OCI-LY3 (cell line): ENCODE data around the gene ACSF3.

ENCODE experiments used
- H2AFZ ChIP-seq: fragments of 200-600, 300-600 bp; shearing (Covaris generic); 2 replicates; pipeline ENCODE4 v1.6.0; 2014; ENCODE audit warnings: antibody characterized with exemption, low read depth, low read length
- H3K27ac ChIP-seq: fragments of 200-600, 300-600 bp; sonication (generic); 2 replicates; pipeline ENCODE4 v1.5.1; 2014; ENCODE audit warnings: mild to moderate bottlenecking, low read length, moderate library complexity, mixed read lengths
- H3K27me3 ChIP-seq: fragments of 200-600, 300-600 bp; sonication (generic); 2 replicates; pipeline ENCODE4 v1.6.1; 2014; ENCODE audit warnings: low read depth, low read length, mixed read lengths
- H3K36me3 ChIP-seq: fragments of 200-600, 300-600 bp; sonication (generic); replicated peaks from 2 replicates; pipeline ENCODE3; 2014; ENCODE audit warnings: low read depth, low read length, mixed read lengths
- H3K4me1 ChIP-seq: fragments of 300-600, 200-600 bp; sonication (generic); 2 replicates; pipeline ENCODE4 v1.6.1; 2014; ENCODE audit warnings: low read length, mixed read lengths
- H3K4me2 ChIP-seq: fragments of 200-600, 300-600 bp; sonication (generic); 2 replicates; pipeline ENCODE4 v1.6.1; 2014; ENCODE audit warnings: low read length, mixed read lengths
- H3K4me3 ChIP-seq: fragments of 300-600, 200-600 bp; sonication (generic); 2 replicates; pipeline ENCODE4 v1.5.1; 2014; ENCODE audit warnings: antibody characterized with exemption, mild to moderate bottlenecking, low read length, moderate library complexity
- H3K79me2 ChIP-seq: fragments of 300-600, 200-600 bp; shearing (Covaris generic); 2 replicates; pipeline ENCODE4 v1.6.1; 2014; ENCODE audit warnings: mild to moderate bottlenecking, low read length, mixed read lengths
- H3K9ac ChIP-seq: fragments of 300-600, 200-600 bp; shearing (Covaris generic); 2 replicates; pipeline ENCODE4 v1.6.0; 2014; ENCODE audit warnings: mild to moderate bottlenecking, low read length, moderate library complexity
- H3K9me3 ChIP-seq: fragments of 200-600, 300-600 bp; shearing (Covaris generic); 2 replicates; pipeline ENCODE4 v1.6.1; 2014; ENCODE audit warnings: low read length, mixed read lengths; ENCODE audit not compliant: insufficient read depth
- H4K20me1 ChIP-seq: fragments of 200-600, 300-600 bp; sonication (generic); 2 replicates; pipeline ENCODE4 v1.6.1; 2016; ENCODE audit warnings: low read length, mixed read lengths; ENCODE audit not compliant: insufficient read depth
- EZH2phosphoT487 ChIP-seq: fragments of 200-600 bp; shearing (Covaris generic); IDR thresholded peaks from 2 replicates; pipeline ENCODE4 v1.6.1; 2018; ENCODE audit warnings: antibody characterized with exemption, mixed run types, low read depth
- TF ChIP-seq, protein P1 (sequence below): fragments of 200-600, 300-600 bp; sonication (generic); IDR thresholded peaks from 2 replicates; pipeline ENCODE4 v1.5.1; 2014; ENCODE audit warnings: antibody characterized with exemption, low read length, low read depth

The ACSF3 gene

GRCh38 chr16:89046491-89046890 lies 47.2 kb upstream of the ACSF3 start:
- Histone ChIP-seq H2AFZ (no peak overlapping the region), H3K27ac (no peak overlapping the region), H3K79me2 (no peaks in the 10 kb centered on the region), H3K36me3 (no peaks in the 10 kb centered on the region), H3K27me3 (peaks cover 20% of the 10 kb centered on the region), H3K9me3 (no peaks in the 10 kb centered on the region), H3K4me2 (no peak overlapping the region), H3K4me3 (no peak overlapping the region), H4K20me1 (no peaks in the 10 kb centered on the region), H3K4me1 (peaks cover 15% of the 10 kb centered on the region), H3K9ac (no peak overlapping the region)
- TF ChIP-seq, protein P1, sequence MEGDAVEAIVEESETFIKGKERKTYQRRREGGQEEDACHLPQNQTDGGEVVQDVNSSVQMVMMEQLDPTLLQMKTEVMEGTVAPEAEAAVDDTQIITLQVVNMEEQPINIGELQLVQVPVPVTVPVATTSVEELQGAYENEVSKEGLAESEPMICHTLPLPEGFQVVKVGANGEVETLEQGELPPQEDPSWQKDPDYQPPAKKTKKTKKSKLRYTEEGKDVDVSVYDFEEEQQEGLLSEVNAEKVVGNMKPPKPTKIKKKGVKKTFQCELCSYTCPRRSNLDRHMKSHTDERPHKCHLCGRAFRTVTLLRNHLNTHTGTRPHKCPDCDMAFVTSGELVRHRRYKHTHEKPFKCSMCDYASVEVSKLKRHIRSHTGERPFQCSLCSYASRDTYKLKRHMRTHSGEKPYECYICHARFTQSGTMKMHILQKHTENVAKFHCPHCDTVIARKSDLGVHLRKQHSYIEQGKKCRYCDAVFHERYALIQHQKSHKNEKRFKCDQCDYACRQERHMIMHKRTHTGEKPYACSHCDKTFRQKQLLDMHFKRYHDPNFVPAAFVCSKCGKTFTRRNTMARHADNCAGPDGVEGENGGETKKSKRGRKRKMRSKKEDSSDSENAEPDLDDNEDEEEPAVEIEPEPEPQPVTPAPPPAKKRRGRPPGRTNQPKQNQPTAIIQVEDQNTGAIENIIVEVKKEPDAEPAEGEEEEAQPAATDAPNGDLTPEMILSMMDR = no peak
- TF ChIP-seq EZH2phosphoT487 = no peak

- H2AFZ ChIP-seq = no peak overlapping the region
- H4K20me1 ChIP-seq = no peaks in the 10 kb centered on the region
- TF ChIP-seq EZH2phosphoT487 = no peak
- TF ChIP-seq, protein P1 = no peak
Observed at GRCh38 chr16:89047331-89048089, 46.1 kb upstream of the ACSF3 start.

DNA sequence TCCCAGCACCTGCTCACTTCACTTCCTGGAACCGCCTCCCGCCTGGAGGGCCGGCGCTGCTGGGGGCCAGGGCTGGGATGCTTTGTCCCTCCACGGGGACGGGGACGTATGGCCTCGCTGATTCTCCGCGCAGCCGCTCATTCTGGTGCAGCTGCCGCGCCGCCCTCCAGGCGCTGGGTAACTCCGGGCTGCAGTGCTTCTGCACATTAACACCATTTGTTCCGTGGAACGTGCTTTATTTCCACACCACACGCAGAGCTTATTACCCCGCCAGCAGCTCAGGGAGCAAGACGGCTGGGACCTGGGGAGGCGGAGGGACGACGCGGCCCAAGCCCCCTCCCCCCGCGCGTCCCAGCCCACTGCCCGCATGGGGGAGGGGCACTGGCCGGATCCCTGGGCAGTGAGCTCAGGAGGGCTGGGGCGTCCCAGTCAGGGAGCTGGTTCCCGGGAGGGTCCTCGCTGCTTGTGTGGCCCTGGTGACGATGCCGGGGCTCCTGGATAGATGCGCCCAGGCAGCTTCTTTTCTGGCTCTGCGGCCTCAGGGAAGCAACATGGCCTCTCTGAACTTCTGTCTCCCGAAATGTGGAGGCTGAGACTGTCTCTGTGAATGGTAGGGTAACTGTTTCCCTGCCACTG lies 45.4 kb upstream of the ACSF3 start:
- H3K9ac ChIP-seq = no peak overlapping the region
- H3K27me3 ChIP-seq = peaks cover 20% of the 10 kb centered on the region
- no peaks in the 10 kb centered on the region for H3K79me2 ChIP-seq
- H4K20me1 ChIP-seq = no peaks in the 10 kb centered on the region
- H3K4me3 ChIP-seq = no peak overlapping the region
- no peaks in the 10 kb centered on the region for H3K9me3 ChIP-seq
- no peak overlapping the region for H2AFZ ChIP-seq
- no peak overlapping the region for H3K4me2 ChIP-seq
- peaks cover 15% of the 10 kb centered on the region for H3K4me1 ChIP-seq
- H3K27ac ChIP-seq = no peak overlapping the region
- no peaks in the 10 kb centered on the region for H3K36me3 ChIP-seq
- TF ChIP-seq, protein P1 = no peak
- TF ChIP-seq EZH2phosphoT487 = no peak

More at GRCh38 chr16:89047331-89048089, 46.1 kb upstream of the ACSF3 start:
- no peak overlapping the region for H3K27ac ChIP-seq
- H3K79me2 ChIP-seq = no peaks in the 10 kb centered on the region
- no peaks in the 10 kb centered on the region for H3K36me3 ChIP-seq
- no peak overlapping the region for H3K9ac ChIP-seq
- H3K27me3 ChIP-seq = peaks cover 20% of the 10 kb centered on the region
- H3K9me3 ChIP-seq = no peaks in the 10 kb centered on the region
- H3K4me1 ChIP-seq = peaks cover 15% of the 10 kb centered on the region
- no peak overlapping the region for H3K4me3 ChIP-seq
- no peak overlapping the region for H3K4me2 ChIP-seq

DNA sequence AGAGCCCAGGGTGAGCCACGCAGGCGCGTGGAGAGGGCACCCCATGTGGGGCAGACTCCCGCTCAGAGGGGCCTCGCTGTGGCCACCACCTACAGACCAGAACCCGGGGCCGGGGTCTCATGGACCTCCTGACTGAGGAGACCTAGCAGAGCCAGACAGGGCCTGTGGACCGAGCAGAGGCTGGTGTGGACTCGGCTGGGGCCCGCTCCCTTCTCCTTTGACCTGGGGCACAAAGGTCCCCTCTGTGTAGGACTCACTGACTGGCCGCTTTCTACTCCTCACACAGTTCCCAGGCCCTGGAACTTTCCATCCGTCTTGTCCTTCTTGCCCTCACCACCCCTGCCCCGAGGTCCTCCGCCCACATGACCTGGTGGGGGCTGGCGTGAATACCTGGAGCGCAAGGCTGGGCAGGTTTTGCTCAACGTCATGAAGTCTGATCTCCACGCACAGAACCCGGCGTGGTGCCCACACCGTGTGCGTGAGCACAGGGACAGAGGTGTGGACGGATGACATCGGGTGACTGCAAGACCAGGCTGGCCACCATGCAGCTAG lies 44.7 kb upstream of the ACSF3 start:
- no peak overlapping the region for H2AFZ ChIP-seq
- no peak overlapping the region for H3K9ac ChIP-seq
- H3K27ac ChIP-seq = no peak overlapping the region
- TF ChIP-seq EZH2phosphoT487 = no peak
- TF ChIP-seq, protein P1 = no peak
- H3K4me2 ChIP-seq = no peak overlapping the region
- H3K79me2 ChIP-seq = no peaks in the 10 kb centered on the region
- H3K4me1 ChIP-seq = peaks cover 15% of the 10 kb centered on the region
- peaks cover 18% of the 10 kb centered on the region for H3K27me3 ChIP-seq
- H4K20me1 ChIP-seq = no peaks in the 10 kb centered on the region
- no peaks in the 10 kb centered on the region for H3K36me3 ChIP-seq
- H3K4me3 ChIP-seq = no peak overlapping the region
- H3K9me3 ChIP-seq = no peaks in the 10 kb centered on the region
